Neural cell (in vitro differentiated cells): ENCODE results near the gene ACBD7. TPM values are rescaled to one million over a fixed set of nuclear protein-coding genes. Genes with fewer than 3 reads are reported as not detected.

Experiments used
- H2AFZ ChIP-seq: fragments of 200-600, 300-800 bp; sonication (generic), shearing (Covaris generic); 2 replicates; pipeline ENCODE4 v1.6.0; 2014; ENCODE audit warnings: low read depth, mild to moderate bottlenecking, antibody characterized with exemption, low read length, moderate library complexity
- H3F3A ChIP-seq: fragments of 200-600 bp; shearing (Covaris generic); 2 replicates; pipeline ENCODE4 v1.6.1; 2016; ENCODE audit warnings: mild to moderate bottlenecking, moderate library complexity, mixed read lengths, antibody characterized with exemption, low read length; ENCODE audit not compliant: insufficient read depth, poor library complexity, severe bottlenecking
- H3K27ac ChIP-seq: fragments of 200-600, 300-800 bp; sonication (generic), shearing (Covaris generic); 2 replicates; pipeline ENCODE4 v1.5.1; 2014; ENCODE audit warnings: mild to moderate bottlenecking, low read length, moderate library complexity
- H3K27me3 ChIP-seq: fragments of 300-800, 200-600 bp; sonication (generic), shearing (Covaris generic); 2 replicates; pipeline ENCODE4 v1.6.0; 2014; ENCODE audit warnings: mild to moderate bottlenecking, low read depth, low read length, moderate library complexity; ENCODE audit not compliant: insufficient read depth
- H3K36me3 ChIP-seq: fragments of 300-800, 200-600 bp; sonication (generic), shearing (Covaris generic); 2 replicates; pipeline ENCODE4 v1.5.1; 2014; ENCODE audit warnings: mild to moderate bottlenecking, antibody characterized with exemption, low read length, moderate library complexity; ENCODE audit not compliant: insufficient read depth
- H3K4me2 ChIP-seq: fragments of 300-800, 200-600 bp; sonication (generic), shearing (Covaris generic); 2 replicates; pipeline ENCODE4 v1.6.0; 2014; ENCODE audit warnings: mild to moderate bottlenecking, low read length
- H3K4me3 ChIP-seq: fragments of 300-800, 200-600 bp; sonication (generic), shearing (Covaris generic); 2 replicates; pipeline ENCODE4 v1.5.1; 2014; ENCODE audit warnings: mild to moderate bottlenecking, low read length, moderate library complexity
- H3K79me2 ChIP-seq: fragments of 200-600 bp; shearing (Covaris generic); replicated peaks from 2 replicates; pipeline ENCODE4 v1.6.0; 2014; ENCODE audit warnings: mild to moderate bottlenecking, low read length, moderate library complexity; ENCODE audit not compliant: insufficient read depth
- H3K9ac ChIP-seq: fragments of 300-800, 200-600 bp; sonication (generic), shearing (Covaris generic); 2 replicates; pipeline ENCODE4 v1.6.1; 2016; ENCODE audit warnings: mild to moderate bottlenecking, low read length, mixed read lengths
- H3K9me2 ChIP-seq: fragments of 200-600 bp; shearing (Covaris generic); 2 replicates; pipeline ENCODE4 v1.6.1; 2016; ENCODE audit warnings: mild to moderate bottlenecking, low read length, mixed read lengths; ENCODE audit not compliant: insufficient read depth
- H3K9me3 ChIP-seq: fragments of 200-600, 300-800 bp; sonication (generic), shearing (Covaris generic); 2 replicates; pipeline ENCODE4 v1.6.1; 2016; ENCODE audit warnings: mild to moderate bottlenecking, mixed run types, low read length, moderate library complexity, mixed read lengths
- H4K20me1 ChIP-seq: fragments of 200-600 bp; shearing (Covaris generic); 2 replicates; pipeline ENCODE4 v1.6.1; 2016; ENCODE audit warnings: mild to moderate bottlenecking, mixed run types; ENCODE audit not compliant: insufficient read depth
- EP300 ChIP-seq: fragments of 450-650 bp; conservative IDR thresholded peaks from 2 replicates; pipeline ENCODE4 v1.6.1; 2014; ENCODE audit warnings: antibody characterized with exemption, mild to moderate bottlenecking, moderate library complexity; ENCODE audit not compliant: poor library complexity, severe bottlenecking
- EZH2 ChIP-seq: fragments of 200-600, 300-800 bp; shearing (Covaris generic), sonication (generic); IDR thresholded peaks from 2 replicates; pipeline ENCODE4 v1.6.1; 2014; ENCODE audit warnings: antibody characterized with exemption, low read length, borderline replicate concordance, mild to moderate bottlenecking; ENCODE audit not compliant: insufficient read depth, poor library complexity, severe bottlenecking
- MXI1 ChIP-seq: fragments of 450-650 bp; conservative IDR thresholded peaks from 2 replicates; pipeline ENCODE4 v1.6.1; 2014; ENCODE audit warnings: antibody characterized with exemption, mild to moderate bottlenecking; ENCODE audit not compliant: poor library complexity, severe bottlenecking
- POLR2AphosphoS5 ChIP-seq: IDR thresholded peaks from 2 replicates; pipeline ENCODE4 v1.6.1; 2012
- RAD21 ChIP-seq: fragments of 450-650 bp; conservative IDR thresholded peaks from 2 replicates; pipeline ENCODE4 v1.6.1; 2014; ENCODE audit warnings: antibody characterized with exemption, mild to moderate bottlenecking, moderate library complexity
- SMC3 ChIP-seq: fragments of 450-650 bp; conservative IDR thresholded peaks from 2 replicates; pipeline ENCODE4 v1.6.1; 2014; ENCODE audit warnings: antibody characterized with exemption, mild to moderate bottlenecking, moderate library complexity; ENCODE audit not compliant: poor library complexity
- TAF1 ChIP-seq: IDR thresholded peaks from 2 replicates; pipeline ENCODE4 v1.6.1; 2012; ENCODE audit warnings: low read depth
- polyA plus RNA-seq: library from polyadenylated mRNA; depleted of rRNA; stranded (reverse); fragments of >200 nt; gene quantifications from 2 replicates; pipeline ENCODE4 v1.2.3, GENCODE V29; 2014
- TF ChIP-seq, protein P1 (sequence below): IDR thresholded peaks from 2 replicates; pipeline ENCODE4 v1.6.1; 2012; ENCODE audit warnings: borderline replicate concordance
- TF ChIP-seq, protein P2 (sequence below): fragments of 450-650 bp; IDR thresholded peaks from 2 replicates; pipeline ENCODE4 v1.5.1; 2014; ENCODE audit warnings: antibody characterized with exemption, mild to moderate bottlenecking, moderate library complexity; ENCODE audit not compliant: poor library complexity, severe bottlenecking

Gene ACBD7
- polyA plus RNA-seq, 1 donor from 2014 or later, result 3.3 TPM

DNA sequence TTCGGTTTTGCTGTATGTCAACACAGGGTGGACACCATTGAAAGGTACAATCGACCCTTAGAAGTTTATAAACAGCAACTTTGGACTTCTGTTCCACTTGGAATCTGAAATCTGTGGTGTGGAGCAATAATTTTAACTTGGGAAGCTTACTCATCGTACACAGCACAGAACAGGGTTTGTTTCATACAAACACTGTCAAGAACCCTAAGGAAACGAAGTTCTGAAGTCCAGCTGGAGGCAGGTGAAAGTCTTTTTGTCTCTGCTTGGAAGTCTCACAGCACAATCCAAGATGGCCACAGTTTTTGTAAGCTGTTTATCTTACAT lies 48.4 kb upstream of the ACBD7 start:
- Histone ChIP-seq H3K27me3 (no peaks in the 10 kb centered on the region), H2AFZ (no peak overlapping the region), H3K27ac (no peak overlapping the region), H3K4me2 (no peak overlapping the region), H3K36me3 (no peaks in the 10 kb centered on the region), H3K9me3 (no peaks in the 10 kb centered on the region), H4K20me1 (no peaks in the 10 kb centered on the region), H3K79me2 (no peaks in the 10 kb centered on the region), H3K9ac (no peak overlapping the region), H3K4me3 (no peak overlapping the region), H3F3A (no peaks in the 10 kb centered on the region), H3K9me2 (no peaks in the 10 kb centered on the region)
- TF ChIP-seq EZH2 (no peak), EP300 (no peak), TAF1 (no peak), MXI1 (no peak)

DNA sequence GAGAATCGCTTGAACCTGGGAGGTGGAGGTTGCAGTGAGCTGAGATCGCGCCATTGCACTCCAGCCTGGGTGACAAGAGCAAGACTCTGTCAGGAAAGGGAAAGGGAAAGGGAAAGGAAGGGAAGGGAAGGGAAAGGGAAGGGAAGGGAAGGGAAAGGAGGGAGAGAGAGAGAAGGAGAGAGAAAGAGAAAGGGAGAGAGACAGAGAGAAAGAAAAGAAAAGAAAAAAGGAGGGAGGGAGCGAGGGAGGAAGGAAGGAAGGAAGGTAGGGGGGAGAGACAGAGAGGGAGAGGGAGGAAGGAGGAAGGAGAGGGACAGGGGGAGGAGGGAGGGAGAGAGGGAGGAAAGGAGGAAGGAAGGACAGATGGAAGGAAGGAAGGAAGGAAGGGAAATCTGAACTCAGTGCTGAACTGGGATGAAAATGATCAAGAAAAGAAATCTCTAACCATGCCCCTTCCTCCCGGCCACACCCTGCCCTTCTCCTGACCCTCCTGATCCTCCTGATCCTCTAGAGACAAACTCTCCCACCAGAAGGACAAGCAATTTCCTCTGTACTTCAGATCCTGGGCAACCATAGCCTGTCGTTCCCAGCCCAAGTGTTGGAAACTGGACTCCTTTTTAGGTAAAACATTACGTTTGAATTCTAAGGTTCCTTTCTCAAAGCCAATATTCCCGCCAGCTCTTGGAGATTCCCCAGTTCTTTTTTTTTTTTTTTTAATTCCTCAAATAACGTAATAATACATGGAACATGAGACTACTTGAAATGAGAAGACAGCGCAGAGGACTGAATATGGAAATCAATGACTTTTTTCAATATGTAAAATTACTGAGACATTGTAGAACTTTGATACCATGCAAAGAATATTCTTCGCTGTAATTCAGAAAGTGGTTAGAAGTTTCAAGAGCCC lies 47.8 kb upstream of the ACBD7 start:
- TF ChIP-seq RAD21, result no peak
- TF ChIP-seq, protein P1, sequence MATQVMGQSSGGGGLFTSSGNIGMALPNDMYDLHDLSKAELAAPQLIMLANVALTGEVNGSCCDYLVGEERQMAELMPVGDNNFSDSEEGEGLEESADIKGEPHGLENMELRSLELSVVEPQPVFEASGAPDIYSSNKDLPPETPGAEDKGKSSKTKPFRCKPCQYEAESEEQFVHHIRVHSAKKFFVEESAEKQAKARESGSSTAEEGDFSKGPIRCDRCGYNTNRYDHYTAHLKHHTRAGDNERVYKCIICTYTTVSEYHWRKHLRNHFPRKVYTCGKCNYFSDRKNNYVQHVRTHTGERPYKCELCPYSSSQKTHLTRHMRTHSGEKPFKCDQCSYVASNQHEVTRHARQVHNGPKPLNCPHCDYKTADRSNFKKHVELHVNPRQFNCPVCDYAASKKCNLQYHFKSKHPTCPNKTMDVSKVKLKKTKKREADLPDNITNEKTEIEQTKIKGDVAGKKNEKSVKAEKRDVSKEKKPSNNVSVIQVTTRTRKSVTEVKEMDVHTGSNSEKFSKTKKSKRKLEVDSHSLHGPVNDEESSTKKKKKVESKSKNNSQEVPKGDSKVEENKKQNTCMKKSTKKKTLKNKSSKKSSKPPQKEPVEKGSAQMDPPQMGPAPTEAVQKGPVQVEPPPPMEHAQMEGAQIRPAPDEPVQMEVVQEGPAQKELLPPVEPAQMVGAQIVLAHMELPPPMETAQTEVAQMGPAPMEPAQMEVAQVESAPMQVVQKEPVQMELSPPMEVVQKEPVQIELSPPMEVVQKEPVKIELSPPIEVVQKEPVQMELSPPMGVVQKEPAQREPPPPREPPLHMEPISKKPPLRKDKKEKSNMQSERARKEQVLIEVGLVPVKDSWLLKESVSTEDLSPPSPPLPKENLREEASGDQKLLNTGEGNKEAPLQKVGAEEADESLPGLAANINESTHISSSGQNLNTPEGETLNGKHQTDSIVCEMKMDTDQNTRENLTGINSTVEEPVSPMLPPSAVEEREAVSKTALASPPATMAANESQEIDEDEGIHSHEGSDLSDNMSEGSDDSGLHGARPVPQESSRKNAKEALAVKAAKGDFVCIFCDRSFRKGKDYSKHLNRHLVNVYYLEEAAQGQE, result no peak
- TF ChIP-seq POLR2AphosphoS5, result no peak
- TF ChIP-seq EZH2, result no peak
- TF ChIP-seq MXI1, result no peak
- TF ChIP-seq SMC3, result no peak
- TF ChIP-seq, protein P2, sequence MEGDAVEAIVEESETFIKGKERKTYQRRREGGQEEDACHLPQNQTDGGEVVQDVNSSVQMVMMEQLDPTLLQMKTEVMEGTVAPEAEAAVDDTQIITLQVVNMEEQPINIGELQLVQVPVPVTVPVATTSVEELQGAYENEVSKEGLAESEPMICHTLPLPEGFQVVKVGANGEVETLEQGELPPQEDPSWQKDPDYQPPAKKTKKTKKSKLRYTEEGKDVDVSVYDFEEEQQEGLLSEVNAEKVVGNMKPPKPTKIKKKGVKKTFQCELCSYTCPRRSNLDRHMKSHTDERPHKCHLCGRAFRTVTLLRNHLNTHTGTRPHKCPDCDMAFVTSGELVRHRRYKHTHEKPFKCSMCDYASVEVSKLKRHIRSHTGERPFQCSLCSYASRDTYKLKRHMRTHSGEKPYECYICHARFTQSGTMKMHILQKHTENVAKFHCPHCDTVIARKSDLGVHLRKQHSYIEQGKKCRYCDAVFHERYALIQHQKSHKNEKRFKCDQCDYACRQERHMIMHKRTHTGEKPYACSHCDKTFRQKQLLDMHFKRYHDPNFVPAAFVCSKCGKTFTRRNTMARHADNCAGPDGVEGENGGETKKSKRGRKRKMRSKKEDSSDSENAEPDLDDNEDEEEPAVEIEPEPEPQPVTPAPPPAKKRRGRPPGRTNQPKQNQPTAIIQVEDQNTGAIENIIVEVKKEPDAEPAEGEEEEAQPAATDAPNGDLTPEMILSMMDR, result no peak
- no peak for TF ChIP-seq TAF1
- TF ChIP-seq EP300, result no peak
- Histone ChIP-seq H3K9ac (no peak overlapping the region), H3K9me2 (no peaks in the 10 kb centered on the region), H3F3A (no peaks in the 10 kb centered on the region), H4K20me1 (no peaks in the 10 kb centered on the region), H2AFZ (no peak overlapping the region), H3K27me3 (no peaks in the 10 kb centered on the region), H3K79me2 (no peaks in the 10 kb centered on the region), H3K4me3 (no peak overlapping the region), H3K36me3 (no peaks in the 10 kb centered on the region), H3K4me2 (no peak overlapping the region), H3K9me3 (no peaks in the 10 kb centered on the region), H3K27ac (no peak overlapping the region)
